Esophagus squamous epithelium (tissue), 4 donors: ENCODE data around the gene ARHGAP30.

Source experiments
- POLR2A ChIP-seq, 4 donors: fragments of 450-650 bp; IDR thresholded peaks; one replicate each; pipeline ENCODE4 v1.6.1; 2017; ENCODE audit warnings: antibody characterized with exemption in 4 of 4, mild to moderate bottlenecking in 4 of 4, moderate library complexity in 3 of 4
- TF ChIP-seq, protein P1 (sequence below), 6 experiments: fragments of 450-650 bp in 4 of 6; fragments of 200-600 bp in 2 of 6; sonication (generic) in 2 of 6; IDR thresholded peaks; one replicate each; pipeline ENCODE4 v1.5.1; 2016 to 2019; ENCODE audit warnings: antibody characterized with exemption in 6 of 6, mild to moderate bottlenecking in 4 of 6, moderate library complexity in 4 of 6

DNA sequence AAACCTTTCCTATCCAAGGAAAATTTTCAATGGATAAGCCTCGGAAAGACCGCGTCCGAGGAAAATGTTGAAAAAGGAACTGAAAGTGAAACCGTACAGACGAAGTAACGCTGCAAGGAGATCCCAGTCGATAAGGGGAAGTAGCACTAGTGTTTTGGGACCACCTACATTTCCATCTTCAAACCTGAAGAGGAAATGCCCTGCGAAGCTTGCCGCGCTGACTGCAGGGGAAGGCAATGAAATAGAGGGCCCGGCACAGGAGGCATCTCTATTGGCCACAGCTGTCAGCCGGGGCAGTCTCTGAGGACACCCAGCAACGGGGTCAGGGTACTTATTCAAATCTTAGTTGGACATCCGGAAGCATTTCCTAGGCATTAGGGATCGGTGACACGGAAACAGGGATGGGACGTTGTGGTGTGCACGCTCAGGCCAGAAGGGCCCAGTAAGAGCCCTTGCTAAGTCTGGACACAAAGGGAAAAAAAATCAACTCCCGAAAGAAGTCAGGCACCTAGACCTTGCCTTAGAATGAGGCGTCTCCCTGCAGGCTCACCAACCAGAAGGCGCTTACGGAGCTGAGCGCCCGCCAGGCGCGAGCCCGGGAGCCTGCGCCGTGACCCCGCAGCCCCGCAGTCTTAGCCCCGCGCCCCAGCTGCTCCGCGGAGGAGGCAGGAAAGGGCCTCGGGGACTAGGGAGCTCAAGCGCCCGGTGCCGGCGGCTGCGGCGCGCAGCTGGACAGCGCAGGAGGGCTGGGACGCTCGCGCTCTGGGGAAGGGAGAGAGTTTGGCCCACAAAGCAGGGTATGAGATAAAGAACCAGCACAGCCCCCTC lies 24.6 kb downstream of the ARHGAP30 start:
- TF ChIP-seq, protein P1, sequence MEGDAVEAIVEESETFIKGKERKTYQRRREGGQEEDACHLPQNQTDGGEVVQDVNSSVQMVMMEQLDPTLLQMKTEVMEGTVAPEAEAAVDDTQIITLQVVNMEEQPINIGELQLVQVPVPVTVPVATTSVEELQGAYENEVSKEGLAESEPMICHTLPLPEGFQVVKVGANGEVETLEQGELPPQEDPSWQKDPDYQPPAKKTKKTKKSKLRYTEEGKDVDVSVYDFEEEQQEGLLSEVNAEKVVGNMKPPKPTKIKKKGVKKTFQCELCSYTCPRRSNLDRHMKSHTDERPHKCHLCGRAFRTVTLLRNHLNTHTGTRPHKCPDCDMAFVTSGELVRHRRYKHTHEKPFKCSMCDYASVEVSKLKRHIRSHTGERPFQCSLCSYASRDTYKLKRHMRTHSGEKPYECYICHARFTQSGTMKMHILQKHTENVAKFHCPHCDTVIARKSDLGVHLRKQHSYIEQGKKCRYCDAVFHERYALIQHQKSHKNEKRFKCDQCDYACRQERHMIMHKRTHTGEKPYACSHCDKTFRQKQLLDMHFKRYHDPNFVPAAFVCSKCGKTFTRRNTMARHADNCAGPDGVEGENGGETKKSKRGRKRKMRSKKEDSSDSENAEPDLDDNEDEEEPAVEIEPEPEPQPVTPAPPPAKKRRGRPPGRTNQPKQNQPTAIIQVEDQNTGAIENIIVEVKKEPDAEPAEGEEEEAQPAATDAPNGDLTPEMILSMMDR (IDR thresholded peaks at IDR 0.05) = peak in 1 of 6 experiments; percentile 4
- peak in 1 of 4 donors; percentile 36 for TF ChIP-seq POLR2A (IDR thresholded peaks at IDR 0.05)
